SK-N-SH treated with all-trans-retinoic acid at 6 μM for 48 hours (cell line): ENCODE data around the gene ZCCHC3.

ENCODE experiments used
- ARNTL ChIP-seq: fragments of 450-650 bp; formaldehyde crosslinking; IDR thresholded peaks from 2 replicates; pipeline ENCODE4 v1.5.0; 2020; ENCODE audit warnings: low read depth, mild to moderate bottlenecking, moderate library complexity, borderline replicate concordance
- BACH2 ChIP-seq: fragments of 250-450 bp; sonication (Bioruptor Pico); IDR thresholded peaks from 2 replicates; pipeline ENCODE4 v1.9.0; 2021; ENCODE audit warnings: mild to moderate bottlenecking, borderline replicate concordance
- ESRRG ChIP-seq: fragments of 250-450 bp; sonication (Bioruptor Pico); IDR thresholded peaks from 2 replicates; pipeline ENCODE4 v1.6.1; 2021; ENCODE audit warnings: mild to moderate bottlenecking
- OSR1 ChIP-seq: fragments of 250-450 bp; sonication (Bioruptor Pico); IDR thresholded peaks from 2 replicates; pipeline ENCODE4 v1.8.0; 2022; ENCODE audit warnings: moderate library complexity, mild to moderate bottlenecking, inconsistent platforms
- PPARA ChIP-seq: fragments of 250-450 bp; sonication (Bioruptor Pico); IDR thresholded peaks from 2 replicates; pipeline ENCODE4 v1.5.0; 2020; ENCODE audit warnings: mild to moderate bottlenecking, borderline replicate concordance
- SNAI2 ChIP-seq: fragments of 250-450 bp; sonication (Bioruptor Pico); IDR thresholded peaks from 2 replicates; pipeline ENCODE4 v1.5.0; 2020; ENCODE audit warnings: mild to moderate bottlenecking, moderate library complexity
- TOX ChIP-seq: fragments of 250-450 bp; sonication (Bioruptor Pico); IDR thresholded peaks from 2 replicates; pipeline ENCODE4 v1.8.0; 2021; ENCODE audit warnings: mild to moderate bottlenecking, moderate library complexity, borderline replicate concordance
- ZFP30 ChIP-seq: fragments of 450-650 bp; formaldehyde crosslinking; IDR thresholded peaks from 2 replicates; pipeline ENCODE4 v1.5.0; 2022; ENCODE audit warnings: mild to moderate bottlenecking, moderate library complexity
- ZNF8 ChIP-seq: fragments of 450-650 bp; formaldehyde crosslinking; IDR thresholded peaks from 2 replicates; pipeline ENCODE4 v1.5.0; 2020; ENCODE audit warnings: mild to moderate bottlenecking, moderate library complexity
- TF ChIP-seq, protein P1 (sequence below): fragments of 250-450 bp; sonication (Bioruptor Pico); IDR thresholded peaks from 2 replicates; pipeline ENCODE4 v1.5.1; 2020; ENCODE audit warnings: low read depth, mild to moderate bottlenecking, moderate library complexity
- TF ChIP-seq, protein P2 (sequence below): fragments of 250-450 bp; sonication (Bioruptor Pico); IDR thresholded peaks from 2 replicates; pipeline ENCODE4 v1.8.0; 2020; ENCODE audit warnings: mild to moderate bottlenecking, moderate library complexity, borderline replicate concordance
- TF ChIP-seq, protein P3 (sequence below): fragments of 250-450 bp; sonication (Bioruptor Pico); IDR thresholded peaks from 2 replicates; pipeline ENCODE4 v1.8.0; 2021; ENCODE audit warnings: low read depth, mild to moderate bottlenecking, moderate library complexity, borderline replicate concordance

GRCh38 chr20:313402-313801 lies 16.0 kb downstream of the ZCCHC3 start:
- TF ChIP-seq ZFP30 (no peak), ARNTL (CRISPR knock-in tag) (no peak), PPARA (CRISPR knock-in tag) (no peak), SNAI2 (no peak), BACH2 (no peak), OSR1 (no peak), TOX (no peak), ZNF8 (CRISPR knock-in tag) (no peak), ESRRG (CRISPR knock-in tag) (no peak)
- TF ChIP-seq, protein P1, sequence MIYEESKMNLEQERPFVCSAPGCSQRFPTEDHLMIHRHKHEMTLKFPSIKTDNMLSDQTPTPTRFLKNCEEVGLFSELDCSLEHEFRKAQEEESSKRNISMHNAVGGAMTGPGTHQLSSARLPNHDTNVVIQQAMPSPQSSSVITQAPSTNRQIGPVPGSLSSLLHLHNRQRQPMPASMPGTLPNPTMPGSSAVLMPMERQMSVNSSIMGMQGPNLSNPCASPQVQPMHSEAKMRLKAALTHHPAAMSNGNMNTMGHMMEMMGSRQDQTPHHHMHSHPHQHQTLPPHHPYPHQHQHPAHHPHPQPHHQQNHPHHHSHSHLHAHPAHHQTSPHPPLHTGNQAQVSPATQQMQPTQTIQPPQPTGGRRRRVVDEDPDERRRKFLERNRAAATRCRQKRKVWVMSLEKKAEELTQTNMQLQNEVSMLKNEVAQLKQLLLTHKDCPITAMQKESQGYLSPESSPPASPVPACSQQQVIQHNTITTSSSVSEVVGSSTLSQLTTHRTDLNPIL (CRISPR knock-in tag) = no peak
- TF ChIP-seq, protein P2, sequence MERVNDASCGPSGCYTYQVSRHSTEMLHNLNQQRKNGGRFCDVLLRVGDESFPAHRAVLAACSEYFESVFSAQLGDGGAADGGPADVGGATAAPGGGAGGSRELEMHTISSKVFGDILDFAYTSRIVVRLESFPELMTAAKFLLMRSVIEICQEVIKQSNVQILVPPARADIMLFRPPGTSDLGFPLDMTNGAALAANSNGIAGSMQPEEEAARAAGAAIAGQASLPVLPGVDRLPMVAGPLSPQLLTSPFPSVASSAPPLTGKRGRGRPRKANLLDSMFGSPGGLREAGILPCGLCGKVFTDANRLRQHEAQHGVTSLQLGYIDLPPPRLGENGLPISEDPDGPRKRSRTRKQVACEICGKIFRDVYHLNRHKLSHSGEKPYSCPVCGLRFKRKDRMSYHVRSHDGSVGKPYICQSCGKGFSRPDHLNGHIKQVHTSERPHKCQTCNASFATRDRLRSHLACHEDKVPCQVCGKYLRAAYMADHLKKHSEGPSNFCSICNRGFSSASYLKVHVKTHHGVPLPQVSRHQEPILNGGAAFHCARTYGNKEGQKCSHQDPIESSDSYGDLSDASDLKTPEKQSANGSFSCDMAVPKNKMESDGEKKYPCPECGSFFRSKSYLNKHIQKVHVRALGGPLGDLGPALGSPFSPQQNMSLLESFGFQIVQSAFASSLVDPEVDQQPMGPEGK (CRISPR knock-in tag) = no peak
- TF ChIP-seq, protein P3, sequence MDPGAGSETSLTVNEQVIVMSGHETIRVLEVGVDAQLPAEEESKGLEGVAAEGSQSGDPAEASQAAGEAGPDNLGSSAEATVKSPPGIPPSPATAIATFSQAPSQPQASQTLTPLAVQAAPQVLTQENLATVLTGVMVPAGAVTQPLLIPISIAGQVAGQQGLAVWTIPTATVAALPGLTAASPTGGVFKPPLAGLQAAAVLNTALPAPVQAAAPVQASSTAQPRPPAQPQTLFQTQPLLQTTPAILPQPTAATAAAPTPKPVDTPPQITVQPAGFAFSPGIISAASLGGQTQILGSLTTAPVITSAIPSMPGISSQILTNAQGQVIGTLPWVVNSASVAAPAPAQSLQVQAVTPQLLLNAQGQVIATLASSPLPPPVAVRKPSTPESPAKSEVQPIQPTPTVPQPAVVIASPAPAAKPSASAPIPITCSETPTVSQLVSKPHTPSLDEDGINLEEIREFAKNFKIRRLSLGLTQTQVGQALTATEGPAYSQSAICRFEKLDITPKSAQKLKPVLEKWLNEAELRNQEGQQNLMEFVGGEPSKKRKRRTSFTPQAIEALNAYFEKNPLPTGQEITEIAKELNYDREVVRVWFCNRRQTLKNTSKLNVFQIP (CRISPR knock-in tag) = no peak
